GM20431 (cell line): ENCODE data around the gene DIP2C.
"Not testable (repeated sequence)": the region's sequence is repeated elsewhere in the genome, so short reads cannot be mapped to it uniquely, and the experiment has no call there.

Experiments
- in situ Hi-C: fragments of 300-500 bp; cut with MseI, MboI; formaldehyde crosslinking; loops from one replicate; pipeline ENCODE4 v1.15.0; 2020; ENCODE audit warnings: low sequenced_read_pairs; ENCODE audit not compliant: unreplicated experiment

The DIP2C gene

GRCh38 chr10:697097-697875 is 7.8 kb upstream of the DIP2C start:
- in situ Hi-C loops = no loop called here

GRCh38 chr10:695396-695795 is 5.9 kb upstream of the DIP2C start:
- in situ Hi-C loops = no loop called here

GRCh38 chr10:693506-693905 is 4.0 kb upstream of the DIP2C start:
- in situ Hi-C loops = no loop called here

GRCh38 chr10:692682-693351 is 3.3 kb upstream of the DIP2C start:
- in situ Hi-C loops = no loop called here

DNA sequence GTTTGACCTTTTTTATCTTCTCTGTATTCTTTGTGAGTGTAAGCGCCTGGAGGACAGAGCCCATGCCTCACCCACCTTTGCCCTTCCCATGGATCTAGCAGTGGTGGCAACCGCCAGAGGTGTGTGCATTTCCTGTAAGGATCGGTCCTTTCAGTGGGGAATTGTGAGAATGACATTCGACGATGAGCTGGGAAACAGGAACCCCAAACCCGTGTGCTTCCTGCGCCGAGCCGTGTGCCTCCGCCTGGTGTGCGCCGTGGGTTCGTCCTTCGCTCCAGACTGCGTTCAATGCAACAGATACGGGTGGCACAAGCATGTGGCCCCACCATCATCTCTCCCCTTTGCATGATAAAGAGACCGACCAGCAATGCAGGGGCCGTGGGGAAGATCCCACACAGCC is 1.7 kb upstream of the DIP2C start:
- in situ Hi-C loops = no loop called here

GRCh38 chr10:690372-691161 is 1.1 kb upstream of the DIP2C start:
- in situ Hi-C loops = no loop called here

- in situ Hi-C loops = no loop called here
Observed at GRCh38 chr10:689121-689451, 382 bp downstream of the DIP2C start.

- in situ Hi-C loops = no loop called here
Observed at GRCh38 chr10:688312-689120, 952 bp downstream of the DIP2C start.

- in situ Hi-C loops = no loop called here
Observed at GRCh38 chr10:687583-688311, 1.7 kb downstream of the DIP2C start.

DNA sequence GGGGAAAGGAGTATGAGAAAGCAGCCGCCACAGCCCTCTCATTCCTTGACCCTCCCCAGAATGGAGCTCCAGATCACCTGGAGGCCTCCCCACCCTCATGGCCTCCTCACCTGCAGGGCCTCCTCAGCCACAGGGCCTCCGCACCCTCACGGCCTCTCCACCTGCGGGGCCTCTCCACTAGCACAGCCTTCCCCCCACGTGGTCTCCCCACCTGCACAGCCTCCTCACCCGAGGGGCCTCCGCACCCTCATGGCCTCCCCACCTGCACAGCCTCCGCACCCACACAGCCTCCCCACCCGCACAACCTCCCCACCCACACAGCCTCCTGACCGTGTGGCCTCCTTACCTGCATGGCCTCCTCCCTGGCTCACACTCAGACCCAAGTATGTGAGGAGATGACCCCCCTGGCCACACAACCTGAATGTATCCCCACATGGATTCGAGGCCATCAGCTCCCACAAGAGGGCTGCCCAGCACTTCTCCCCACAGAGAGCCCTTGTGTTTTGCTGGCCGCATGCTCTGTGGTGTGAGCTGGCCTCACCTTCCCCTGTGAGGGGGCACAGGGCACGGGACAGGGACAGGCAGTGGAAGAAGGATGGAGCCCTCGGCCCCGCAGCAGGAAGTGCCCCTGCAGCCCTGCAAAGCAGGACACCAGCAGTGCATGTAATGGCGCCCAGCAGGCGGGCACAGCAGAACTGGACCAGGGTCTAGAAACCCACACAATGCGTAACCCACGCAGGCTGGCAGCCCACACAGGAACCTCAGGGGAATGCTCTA is 3.1 kb downstream of the DIP2C start:
- in situ Hi-C loops = no loop called here

- in situ Hi-C loops = no loop called here
Observed at GRCh38 chr10:685613-686012, 3.9 kb downstream of the DIP2C start.

DNA sequence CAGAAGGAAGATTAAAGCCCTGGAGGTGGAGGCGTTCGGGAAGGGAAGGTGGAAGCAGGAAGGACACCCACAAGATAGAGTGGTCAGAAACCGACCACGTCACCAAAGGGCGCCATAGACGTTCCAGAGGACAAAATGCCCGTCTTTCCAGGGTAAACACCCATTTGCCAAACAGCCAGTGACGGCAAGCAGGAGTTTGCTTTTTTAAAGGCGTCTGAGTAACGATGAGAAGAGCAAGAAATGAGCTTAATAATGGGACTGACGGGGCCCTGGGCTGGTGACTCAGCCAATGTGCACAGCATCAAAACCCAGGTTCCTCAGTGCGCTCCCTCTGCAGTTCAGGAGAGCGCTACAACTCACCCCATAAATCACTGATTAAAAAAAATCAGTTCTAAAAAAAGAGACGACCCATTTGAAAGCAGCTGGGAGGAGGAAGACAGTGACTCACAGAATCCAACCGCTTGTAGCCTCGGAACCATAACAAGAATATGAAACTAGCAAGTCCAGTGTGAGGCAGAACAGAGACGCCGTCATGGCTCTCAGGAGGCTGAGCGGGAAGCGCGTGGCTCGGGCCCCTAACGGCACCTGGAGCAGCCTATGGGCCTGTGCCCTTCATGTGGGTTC is 5.9 kb downstream of the DIP2C start:
- in situ Hi-C loops = no loop called here

- in situ Hi-C loops = no loop called here
Observed at GRCh38 chr10:682931-683447, 6.5 kb downstream of the DIP2C start.

DNA sequence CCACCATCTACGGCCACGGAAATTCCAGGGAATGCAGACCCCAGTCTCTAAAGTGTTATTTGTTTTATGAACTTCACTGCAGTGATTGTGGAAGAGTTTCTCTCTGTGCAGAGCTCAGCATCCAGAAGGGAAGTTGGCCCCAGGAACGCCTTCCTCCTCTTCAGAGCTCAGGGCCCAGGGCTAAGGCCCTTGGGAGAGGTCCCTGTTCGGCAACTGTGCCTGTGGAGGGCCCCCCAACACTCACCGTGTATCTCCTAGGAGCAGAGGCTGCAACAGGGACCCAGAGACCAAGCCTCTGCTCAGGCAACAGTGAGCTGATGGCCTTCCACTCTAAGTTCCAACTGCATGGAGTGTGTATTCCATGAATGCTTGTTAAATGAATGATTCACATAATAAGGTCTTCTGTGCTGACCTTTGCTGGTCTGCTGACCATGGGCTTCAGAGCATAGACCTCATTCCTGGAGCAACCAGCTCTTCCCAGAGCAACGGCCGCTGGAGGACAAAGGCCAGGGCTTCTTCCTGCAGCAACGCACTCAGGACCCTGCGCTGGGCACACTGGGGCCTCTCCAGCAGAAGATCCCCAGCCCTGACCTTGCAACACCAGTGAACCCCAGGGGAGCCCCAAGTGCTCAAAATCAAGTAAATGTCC is 7.7 kb downstream of the DIP2C start:
- in situ Hi-C loops = no loop called here

GRCh38 chr10:680745-681144 is 8.7 kb downstream of the DIP2C start:
- in situ Hi-C loops = no loop called here

DNA sequence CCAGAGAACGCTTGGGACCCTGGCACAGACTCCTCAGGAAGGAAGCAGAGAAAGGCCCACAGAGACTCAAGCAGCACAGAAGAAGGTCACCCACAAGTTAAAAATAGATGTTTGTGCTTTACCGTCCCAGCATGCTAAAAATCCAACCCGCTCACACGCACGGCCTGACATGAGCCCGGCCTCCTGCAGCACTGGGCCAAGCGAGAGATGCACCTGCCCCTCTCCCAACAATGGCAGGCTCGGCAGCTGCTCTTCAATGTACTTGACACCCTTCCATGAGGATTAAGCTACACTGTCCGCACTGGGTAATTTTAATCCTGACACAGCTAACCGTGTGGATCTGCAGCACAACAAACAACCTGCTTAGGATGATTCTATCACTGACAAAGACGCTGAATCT is 9.3 kb downstream of the DIP2C start:
- in situ Hi-C loops = no loop called here

- in situ Hi-C loops = no loop called here
Observed at GRCh38 chr10:679556-679955, 9.9 kb downstream of the DIP2C start.

DNA sequence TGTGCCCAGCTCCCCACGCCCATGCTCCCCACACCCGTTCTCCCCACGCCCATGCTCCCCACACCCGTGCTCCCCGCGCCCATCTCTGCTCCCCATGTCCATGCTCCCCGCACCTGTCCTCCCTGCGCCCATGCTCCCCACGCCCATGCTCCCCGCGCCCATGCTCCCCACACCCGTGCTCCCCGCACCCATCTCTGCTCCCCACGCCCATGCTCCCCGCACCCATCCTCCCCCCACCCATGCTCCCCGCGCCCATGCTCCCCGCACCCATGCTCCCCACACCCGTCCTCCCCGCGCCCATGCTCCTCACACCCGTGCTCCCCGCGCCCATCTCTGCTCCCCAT is 10.8 kb downstream of the DIP2C start:
- in situ Hi-C loops = not testable (repeated sequence)
